ENCODE results near the gene RNF112.

DNA sequence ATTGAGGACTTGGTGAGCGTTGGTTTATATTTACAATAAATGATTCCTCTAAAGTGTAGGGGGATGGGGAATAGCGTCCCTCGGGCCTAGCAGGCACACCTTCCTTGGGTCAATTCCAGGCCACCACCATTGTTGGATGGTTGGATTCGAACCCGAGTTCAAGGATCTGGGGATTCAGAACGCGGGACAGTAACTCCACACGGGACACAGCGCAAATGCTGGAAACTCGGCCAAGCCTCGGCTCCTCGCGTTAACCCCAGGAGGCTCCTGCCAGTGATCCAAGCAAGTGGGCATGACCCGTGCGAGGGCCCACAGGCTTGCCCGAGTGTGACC, 49.1 kb upstream of the RNF112 start:
- TF ChIP-seq EP300 (IDR thresholded peaks at IDR 0.05) = no peak
- TF ChIP-seq, protein P1, sequence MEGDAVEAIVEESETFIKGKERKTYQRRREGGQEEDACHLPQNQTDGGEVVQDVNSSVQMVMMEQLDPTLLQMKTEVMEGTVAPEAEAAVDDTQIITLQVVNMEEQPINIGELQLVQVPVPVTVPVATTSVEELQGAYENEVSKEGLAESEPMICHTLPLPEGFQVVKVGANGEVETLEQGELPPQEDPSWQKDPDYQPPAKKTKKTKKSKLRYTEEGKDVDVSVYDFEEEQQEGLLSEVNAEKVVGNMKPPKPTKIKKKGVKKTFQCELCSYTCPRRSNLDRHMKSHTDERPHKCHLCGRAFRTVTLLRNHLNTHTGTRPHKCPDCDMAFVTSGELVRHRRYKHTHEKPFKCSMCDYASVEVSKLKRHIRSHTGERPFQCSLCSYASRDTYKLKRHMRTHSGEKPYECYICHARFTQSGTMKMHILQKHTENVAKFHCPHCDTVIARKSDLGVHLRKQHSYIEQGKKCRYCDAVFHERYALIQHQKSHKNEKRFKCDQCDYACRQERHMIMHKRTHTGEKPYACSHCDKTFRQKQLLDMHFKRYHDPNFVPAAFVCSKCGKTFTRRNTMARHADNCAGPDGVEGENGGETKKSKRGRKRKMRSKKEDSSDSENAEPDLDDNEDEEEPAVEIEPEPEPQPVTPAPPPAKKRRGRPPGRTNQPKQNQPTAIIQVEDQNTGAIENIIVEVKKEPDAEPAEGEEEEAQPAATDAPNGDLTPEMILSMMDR (IDR thresholded peaks at IDR 0.05) = no peak
- no peak for TF ChIP-seq POLR2A (IDR thresholded peaks at IDR 0.05)
- no peak for TF ChIP-seq POLR2AphosphoS5 (IDR thresholded peaks at IDR 0.05)

Data from upper lobe of left lung (tissue), 4 donors.